ENCODE data around the gene LMO2. TPM values are rescaled to one million over a fixed set of nuclear protein-coding genes. Genes with fewer than 3 reads are reported as not detected.

The LMO2 gene
- total RNA-seq, 1 donor from 2014 or later, result 2.5 TPM

DNA sequence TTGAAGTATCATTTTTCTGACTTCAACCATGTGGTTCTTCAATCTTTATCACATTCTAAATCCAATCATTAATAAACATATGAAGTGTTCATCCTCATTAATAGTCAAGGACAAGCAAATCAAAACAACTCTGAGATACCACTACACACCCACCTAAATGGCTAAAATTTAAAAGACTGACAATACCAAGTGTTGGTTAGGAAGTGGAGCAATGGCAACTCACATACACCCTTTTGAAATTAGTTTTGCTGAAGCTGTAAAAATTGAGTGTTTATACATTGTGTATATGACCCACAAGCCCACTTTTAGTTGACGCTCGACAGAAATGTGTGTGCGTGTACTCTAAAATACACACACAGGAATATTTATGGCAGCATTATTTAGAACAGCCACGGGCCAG is 36.7 kb upstream of the LMO2 start:
- TF ChIP-seq, protein P1, sequence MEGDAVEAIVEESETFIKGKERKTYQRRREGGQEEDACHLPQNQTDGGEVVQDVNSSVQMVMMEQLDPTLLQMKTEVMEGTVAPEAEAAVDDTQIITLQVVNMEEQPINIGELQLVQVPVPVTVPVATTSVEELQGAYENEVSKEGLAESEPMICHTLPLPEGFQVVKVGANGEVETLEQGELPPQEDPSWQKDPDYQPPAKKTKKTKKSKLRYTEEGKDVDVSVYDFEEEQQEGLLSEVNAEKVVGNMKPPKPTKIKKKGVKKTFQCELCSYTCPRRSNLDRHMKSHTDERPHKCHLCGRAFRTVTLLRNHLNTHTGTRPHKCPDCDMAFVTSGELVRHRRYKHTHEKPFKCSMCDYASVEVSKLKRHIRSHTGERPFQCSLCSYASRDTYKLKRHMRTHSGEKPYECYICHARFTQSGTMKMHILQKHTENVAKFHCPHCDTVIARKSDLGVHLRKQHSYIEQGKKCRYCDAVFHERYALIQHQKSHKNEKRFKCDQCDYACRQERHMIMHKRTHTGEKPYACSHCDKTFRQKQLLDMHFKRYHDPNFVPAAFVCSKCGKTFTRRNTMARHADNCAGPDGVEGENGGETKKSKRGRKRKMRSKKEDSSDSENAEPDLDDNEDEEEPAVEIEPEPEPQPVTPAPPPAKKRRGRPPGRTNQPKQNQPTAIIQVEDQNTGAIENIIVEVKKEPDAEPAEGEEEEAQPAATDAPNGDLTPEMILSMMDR (IDR thresholded peaks at IDR 0.05; ENCODE audit: insufficient read depth, low read length, poor library complexity, severe bottlenecking), result no peak

DNA sequence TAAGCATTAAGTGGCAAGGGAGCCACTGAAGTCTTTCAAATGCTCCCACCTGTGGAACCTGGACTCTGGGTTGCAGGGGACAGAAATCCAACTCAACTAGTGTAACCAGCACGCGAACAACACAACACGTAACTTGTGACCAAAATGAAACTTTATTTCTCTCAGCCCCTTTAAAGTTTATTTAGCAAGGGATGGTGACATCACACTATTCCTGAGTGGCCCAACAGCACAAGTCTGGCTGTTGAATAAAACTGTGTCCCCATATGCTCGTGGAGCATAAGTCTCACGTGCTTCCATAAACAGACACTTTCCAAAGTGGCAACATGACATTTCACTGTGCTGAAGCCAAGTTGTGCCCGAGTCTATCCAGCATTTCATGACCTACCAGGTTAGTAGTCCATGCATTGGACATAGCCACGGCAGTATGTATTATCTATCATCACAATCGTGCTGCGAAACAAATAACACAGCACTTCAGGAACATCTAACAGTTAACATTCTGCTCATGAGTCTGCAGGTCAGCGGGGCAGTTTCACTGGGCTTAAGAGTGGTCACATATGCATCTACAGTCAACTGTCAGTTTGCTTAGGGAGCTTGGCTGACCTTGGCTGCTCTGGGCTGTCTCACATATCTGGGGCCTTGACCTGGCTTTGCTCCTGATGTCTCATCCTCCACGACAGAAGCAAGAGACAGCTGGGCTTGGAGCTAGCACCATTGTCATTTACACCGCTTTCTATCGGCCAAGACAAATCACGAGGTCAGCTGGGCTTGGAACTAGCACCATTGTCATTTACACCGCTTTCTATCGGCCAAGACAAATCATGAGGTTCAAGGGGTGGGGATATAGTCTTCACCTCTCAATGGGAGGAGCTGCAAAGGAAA is 35.0 kb upstream of the LMO2 start:
- no peak for DNase-seq (ENCODE audit: low read depth)
- TF ChIP-seq, protein P1 (IDR thresholded peaks at IDR 0.05; ENCODE audit: insufficient read depth, low read length, poor library complexity, severe bottlenecking), result no peak
- Histone ChIP-seq H3K36me3 (ENCODE audit: control insufficient read depth, insufficient read depth, low read length) (no peaks in the 10 kb centered on the region), H3K4me3 (ENCODE audit: low read depth, low read length) (no peak overlapping the region), H3K27me3 (ENCODE audit: control insufficient read depth, insufficient read depth, low read length) (peaks cover 4% of the 10 kb centered on the region)

More for the DNA sequence above, 36.7 kb upstream of the LMO2 start:
- H3K4me3 ChIP-seq (ENCODE audit: low read depth, low read length), result no peak overlapping the region
- DNase-seq (ENCODE audit: low read depth), result no peak
- H3K27me3 ChIP-seq (ENCODE audit: control insufficient read depth, insufficient read depth, low read length), result peaks cover 4% of the 10 kb centered on the region
- H3K36me3 ChIP-seq (ENCODE audit: control insufficient read depth, insufficient read depth, low read length), result no peaks in the 10 kb centered on the region

DNA sequence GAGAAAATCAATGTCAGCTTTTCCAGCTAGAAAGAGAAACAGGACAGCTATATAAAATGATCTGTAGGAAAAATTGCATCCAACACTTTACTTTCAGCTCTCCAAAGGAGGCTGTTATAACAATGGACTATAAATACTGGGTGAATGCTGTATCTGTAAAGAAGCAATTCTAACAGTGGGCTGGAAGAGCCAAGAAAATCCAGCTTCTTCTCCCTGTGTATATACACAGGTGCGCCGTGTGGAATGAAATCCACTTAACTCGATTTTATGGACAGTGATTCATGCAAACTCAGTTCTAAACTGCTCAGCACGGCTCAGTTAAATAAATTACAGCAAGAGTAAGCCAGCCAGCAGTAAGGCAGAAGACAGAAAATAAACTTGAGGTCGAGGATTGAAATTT is 32.5 kb upstream of the LMO2 start:
- peaks cover 4% of the 10 kb centered on the region for H3K27me3 ChIP-seq (ENCODE audit: control insufficient read depth, insufficient read depth, low read length)
- H3K36me3 ChIP-seq (ENCODE audit: control insufficient read depth, insufficient read depth, low read length), result no peaks in the 10 kb centered on the region
- TF ChIP-seq, protein P1 (IDR thresholded peaks at IDR 0.05; ENCODE audit: insufficient read depth, low read length, poor library complexity, severe bottlenecking), result no peak
- no peak overlapping the region for H3K4me3 ChIP-seq (ENCODE audit: low read depth, low read length)
- DNase-seq (ENCODE audit: low read depth), result no peak

DNA sequence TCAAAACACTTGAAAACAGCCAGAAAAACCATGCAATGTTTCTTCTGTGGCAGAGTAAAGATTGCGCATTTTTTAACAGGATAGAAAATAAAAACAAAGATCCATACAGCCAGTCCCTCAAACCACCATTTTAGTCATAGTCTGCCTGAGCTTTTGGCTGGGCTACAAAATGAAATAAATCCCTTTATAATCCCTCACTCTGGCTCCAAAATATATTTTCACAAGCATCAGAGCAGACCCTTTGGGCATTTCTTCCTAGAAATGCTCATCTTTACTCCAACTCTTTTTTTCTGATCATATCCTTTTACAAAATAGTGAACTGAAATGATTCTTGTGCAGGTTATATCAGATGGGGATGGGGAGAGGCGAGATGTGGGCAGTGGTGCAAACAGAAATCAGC is 31.8 kb upstream of the LMO2 start:
- no peaks in the 10 kb centered on the region for H3K36me3 ChIP-seq (ENCODE audit: control insufficient read depth, insufficient read depth, low read length)
- no peak for DNase-seq (ENCODE audit: low read depth)
- peaks cover 4% of the 10 kb centered on the region for H3K27me3 ChIP-seq (ENCODE audit: control insufficient read depth, insufficient read depth, low read length)
- TF ChIP-seq, protein P1 (IDR thresholded peaks at IDR 0.05; ENCODE audit: insufficient read depth, low read length, poor library complexity, severe bottlenecking), result no peak
- H3K4me3 ChIP-seq (ENCODE audit: low read depth, low read length), result no peak overlapping the region

DNA sequence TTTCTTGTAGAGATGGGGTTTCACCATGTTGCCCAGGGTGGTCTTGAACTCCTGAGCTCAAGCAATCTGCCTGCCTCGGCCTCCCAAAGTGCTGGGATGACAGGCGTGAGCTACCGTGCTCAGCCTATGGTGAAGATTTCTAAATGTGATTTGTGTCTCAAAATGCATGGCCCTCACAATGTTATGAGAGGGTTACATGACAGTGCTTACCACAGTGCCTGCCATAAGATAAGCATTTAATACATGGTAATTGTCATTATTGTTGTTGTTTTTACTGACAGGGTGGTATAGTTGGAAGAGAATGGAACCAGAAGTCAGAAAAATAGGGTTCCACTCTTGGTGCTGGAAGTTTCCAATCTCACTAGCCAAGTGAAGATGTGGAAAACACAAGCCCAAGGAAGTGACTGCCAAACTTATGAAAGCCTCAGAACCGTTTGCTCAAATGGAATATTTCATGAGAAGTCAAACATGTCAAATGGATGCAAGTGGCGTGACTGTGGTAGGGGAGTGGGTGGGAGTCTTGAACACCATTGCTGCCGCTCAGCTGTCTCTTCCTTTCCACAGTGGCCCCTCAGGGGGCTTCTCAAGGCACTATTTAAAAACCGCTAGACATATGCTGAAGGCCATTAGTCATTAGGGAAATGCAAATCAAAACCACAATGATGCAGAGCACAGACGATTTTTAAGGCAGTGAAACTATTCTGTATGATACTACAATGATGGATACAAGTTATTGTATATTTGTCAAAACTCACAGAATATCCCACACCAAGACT is 29.1 kb upstream of the LMO2 start:
- peaks cover 10% of the 10 kb centered on the region for H3K27me3 ChIP-seq (ENCODE audit: control insufficient read depth, insufficient read depth, low read length)

More for the DNA sequence above, 29.1 kb upstream of the LMO2 start:
- Histone ChIP-seq H3K36me3 (ENCODE audit: control insufficient read depth, insufficient read depth, low read length) (no peaks in the 10 kb centered on the region), H3K4me3 (ENCODE audit: low read depth, low read length) (no peak overlapping the region)
- TF ChIP-seq, protein P1 (IDR thresholded peaks at IDR 0.05; ENCODE audit: insufficient read depth, low read length, poor library complexity, severe bottlenecking), result no peak
- no peak for DNase-seq (ENCODE audit: low read depth)

Measured in kidney epithelial cell (primary cell).